ENCODE results near the gene BMP2K.
A peak's percentile ranks its signal among the peaks of the same experiment; 100 is the strongest.

BMP2K gene

DNA sequence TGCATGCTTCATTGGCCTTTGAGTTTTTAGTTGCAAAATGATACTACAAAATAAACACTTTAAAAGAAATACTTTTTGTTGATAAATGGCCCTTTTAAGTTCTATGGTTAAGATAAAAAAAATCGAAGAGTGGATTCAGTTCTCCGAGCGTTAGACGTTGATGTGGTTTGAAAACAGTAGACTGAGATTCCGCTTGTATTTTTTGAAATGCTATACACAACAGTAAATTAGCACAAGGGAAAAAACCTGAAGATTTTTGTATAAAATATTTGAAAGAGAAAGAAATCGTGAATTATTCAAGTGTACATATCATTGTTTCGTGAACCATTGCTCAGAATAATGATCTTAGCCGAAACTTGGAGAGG is 1.4 kb downstream of the BMP2K start:
- H3K4me3 ChIP-seq (ENCODE audit: low read length) = peak overlapping the region; percentile 80
- TF ChIP-seq, protein P1, sequence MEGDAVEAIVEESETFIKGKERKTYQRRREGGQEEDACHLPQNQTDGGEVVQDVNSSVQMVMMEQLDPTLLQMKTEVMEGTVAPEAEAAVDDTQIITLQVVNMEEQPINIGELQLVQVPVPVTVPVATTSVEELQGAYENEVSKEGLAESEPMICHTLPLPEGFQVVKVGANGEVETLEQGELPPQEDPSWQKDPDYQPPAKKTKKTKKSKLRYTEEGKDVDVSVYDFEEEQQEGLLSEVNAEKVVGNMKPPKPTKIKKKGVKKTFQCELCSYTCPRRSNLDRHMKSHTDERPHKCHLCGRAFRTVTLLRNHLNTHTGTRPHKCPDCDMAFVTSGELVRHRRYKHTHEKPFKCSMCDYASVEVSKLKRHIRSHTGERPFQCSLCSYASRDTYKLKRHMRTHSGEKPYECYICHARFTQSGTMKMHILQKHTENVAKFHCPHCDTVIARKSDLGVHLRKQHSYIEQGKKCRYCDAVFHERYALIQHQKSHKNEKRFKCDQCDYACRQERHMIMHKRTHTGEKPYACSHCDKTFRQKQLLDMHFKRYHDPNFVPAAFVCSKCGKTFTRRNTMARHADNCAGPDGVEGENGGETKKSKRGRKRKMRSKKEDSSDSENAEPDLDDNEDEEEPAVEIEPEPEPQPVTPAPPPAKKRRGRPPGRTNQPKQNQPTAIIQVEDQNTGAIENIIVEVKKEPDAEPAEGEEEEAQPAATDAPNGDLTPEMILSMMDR (IDR thresholded peaks at IDR 0.05; ENCODE audit: insufficient read depth, low read depth, low read length, missing control alignments) = no peak
- DNase-seq (ENCODE audit: low read depth) = no peak

DNA sequence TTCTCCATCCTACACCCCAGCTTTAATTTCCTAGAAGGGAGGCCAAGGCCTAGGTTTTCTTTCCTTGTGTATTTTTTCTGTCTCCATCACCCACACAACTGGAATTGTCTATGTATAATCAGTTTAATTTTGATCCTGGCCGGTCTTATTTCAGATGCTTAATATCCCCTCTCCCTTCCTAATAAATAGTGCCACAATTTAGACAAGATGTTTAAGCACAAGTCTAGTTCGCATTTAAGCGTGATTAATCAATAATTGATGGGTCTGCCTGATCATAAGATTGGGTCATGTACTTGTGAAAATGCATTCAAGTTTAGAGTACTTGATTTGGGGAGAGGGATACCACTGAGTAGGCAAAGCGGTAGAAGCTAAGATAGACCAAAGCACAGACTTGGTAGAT is 2.4 kb downstream of the BMP2K start:
- TF ChIP-seq, protein P1 (IDR thresholded peaks at IDR 0.05; ENCODE audit: insufficient read depth, low read depth, low read length, missing control alignments) = no peak
- no peak for DNase-seq (ENCODE audit: low read depth)
- H3K4me3 ChIP-seq (ENCODE audit: low read length) = no peak overlapping the region

DNA sequence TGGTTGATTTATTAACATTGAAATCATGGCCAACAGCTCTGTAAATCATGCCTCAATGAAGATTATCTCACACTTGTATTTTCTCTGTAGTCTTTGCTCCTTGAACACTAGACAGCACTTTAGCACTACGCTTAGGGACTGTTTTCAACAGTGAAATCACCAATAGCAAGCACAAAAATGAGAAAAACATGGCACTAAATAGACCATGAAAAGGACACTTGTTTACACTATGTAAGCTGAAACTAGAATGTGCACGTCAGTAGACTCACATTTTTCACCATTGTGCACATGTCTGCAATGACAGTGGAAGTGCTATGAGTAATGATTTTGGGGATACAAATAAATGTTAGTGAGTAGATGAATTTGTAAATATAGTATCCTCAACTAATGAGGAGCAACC is 3.1 kb downstream of the BMP2K start:
- no peak overlapping the region for H3K4me3 ChIP-seq (ENCODE audit: low read length)
- TF ChIP-seq, protein P1 (IDR thresholded peaks at IDR 0.05; ENCODE audit: insufficient read depth, low read depth, low read length, missing control alignments) = no peak
- peak; percentile 51 for DNase-seq (ENCODE audit: low read depth)

DNA sequence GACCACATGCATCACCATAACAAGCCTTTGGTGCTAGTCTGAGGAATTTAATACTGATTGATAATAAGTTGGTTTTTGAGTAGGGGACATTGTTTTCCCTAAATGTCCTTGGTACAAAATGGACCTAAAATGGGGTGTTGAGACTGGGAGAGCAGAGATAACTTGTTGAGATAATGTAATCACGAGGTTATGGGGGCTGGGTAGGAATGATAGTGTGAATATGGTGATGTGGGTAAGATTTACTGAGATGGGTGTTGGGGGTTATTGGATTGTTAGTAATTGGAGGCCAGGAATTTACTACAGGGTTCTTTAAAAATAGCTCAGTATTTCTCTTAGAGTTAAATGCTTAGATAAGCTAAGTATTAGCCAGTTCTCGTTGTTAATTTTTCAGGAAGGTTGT is 3.9 kb downstream of the BMP2K start:
- DNase-seq (ENCODE audit: low read depth) = no peak
- no peak overlapping the region for H3K4me3 ChIP-seq (ENCODE audit: low read length)
- TF ChIP-seq, protein P1 (IDR thresholded peaks at IDR 0.05; ENCODE audit: insufficient read depth, low read depth, low read length, missing control alignments) = no peak

DNA sequence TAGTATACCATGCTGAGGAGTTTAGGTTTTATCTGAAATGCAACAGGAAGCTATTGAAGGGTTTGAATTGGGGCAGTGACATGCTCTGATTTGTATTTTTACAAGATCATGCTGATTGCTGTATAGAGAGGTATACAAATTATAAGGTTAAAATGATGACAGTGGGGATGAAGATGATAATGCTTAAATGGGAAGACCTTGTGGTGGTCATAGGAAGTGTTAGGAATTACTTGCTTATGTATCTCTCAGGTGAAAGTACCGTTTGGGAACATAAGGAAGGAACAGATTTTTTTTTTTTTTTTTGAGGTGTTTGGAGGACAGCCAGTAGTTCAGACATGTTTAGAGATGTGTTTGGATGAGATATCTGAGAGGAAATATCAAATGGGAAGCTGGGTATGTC is 5.0 kb downstream of the BMP2K start:
- TF ChIP-seq, protein P1 (IDR thresholded peaks at IDR 0.05; ENCODE audit: insufficient read depth, low read depth, low read length, missing control alignments) = no peak
- DNase-seq (ENCODE audit: low read depth) = no peak
- no peak overlapping the region for H3K4me3 ChIP-seq (ENCODE audit: low read length)

DNA sequence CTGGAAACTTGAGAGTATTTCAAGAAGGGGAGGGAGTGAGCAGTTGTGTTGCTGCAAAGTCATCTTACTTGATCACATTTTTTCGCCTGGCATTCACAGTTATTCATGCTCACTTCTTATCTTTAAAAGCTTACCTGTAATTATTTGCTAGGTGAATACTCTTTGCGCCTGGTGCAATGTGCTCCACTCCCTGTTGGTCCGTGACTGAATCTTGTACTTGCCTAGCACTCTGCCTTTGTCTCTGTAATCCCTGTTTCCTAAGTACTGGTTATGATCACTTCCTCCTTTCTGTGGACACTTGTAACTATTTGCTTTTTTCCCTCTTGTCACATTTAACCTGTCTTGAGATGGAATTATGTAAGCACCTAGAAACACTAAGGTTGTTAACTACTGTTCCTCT is 5.8 kb downstream of the BMP2K start:
- no peak overlapping the region for H3K4me3 ChIP-seq (ENCODE audit: low read length)
- DNase-seq (ENCODE audit: low read depth) = peak; percentile 33
- TF ChIP-seq, protein P1 (IDR thresholded peaks at IDR 0.05; ENCODE audit: insufficient read depth, low read depth, low read length, missing control alignments) = no peak

DNA sequence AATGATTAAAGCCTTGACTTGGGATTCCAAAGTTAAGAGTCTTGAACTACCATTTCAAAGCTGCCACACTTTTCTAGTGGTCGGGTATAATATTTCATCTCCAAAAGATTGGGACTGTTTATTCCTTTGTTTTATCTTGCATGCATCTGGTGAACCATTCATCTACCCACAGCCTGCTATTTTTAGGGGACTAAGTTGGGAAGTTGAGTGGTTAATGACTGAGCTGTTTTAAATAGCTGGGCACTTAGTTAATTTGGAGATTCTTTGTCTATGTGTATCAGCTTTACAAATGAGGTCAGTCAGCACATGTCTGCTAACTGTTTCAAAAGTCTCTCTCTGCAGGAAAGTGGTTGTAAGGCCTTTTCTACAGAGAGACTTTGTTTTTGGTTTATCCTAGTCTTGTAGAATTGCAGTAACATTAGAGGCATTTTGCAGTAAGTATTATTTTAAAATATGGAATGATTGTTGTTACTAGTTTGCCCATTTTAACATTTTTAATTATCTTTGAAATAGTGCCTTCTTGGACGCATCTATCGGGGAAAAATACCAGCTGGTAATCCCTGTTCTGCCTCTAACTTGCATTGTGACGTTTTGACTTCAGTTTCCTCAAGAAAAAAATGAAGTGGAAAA is 8.2 kb downstream of the BMP2K start:
- TF ChIP-seq, protein P1 (IDR thresholded peaks at IDR 0.05; ENCODE audit: insufficient read depth, low read depth, low read length, missing control alignments) = no peak
- no peak overlapping the region for H3K4me3 ChIP-seq (ENCODE audit: low read length)
- peak; percentile 27 for DNase-seq (ENCODE audit: low read depth)
